ENCODE data around the gene FRAT1.

DNA sequence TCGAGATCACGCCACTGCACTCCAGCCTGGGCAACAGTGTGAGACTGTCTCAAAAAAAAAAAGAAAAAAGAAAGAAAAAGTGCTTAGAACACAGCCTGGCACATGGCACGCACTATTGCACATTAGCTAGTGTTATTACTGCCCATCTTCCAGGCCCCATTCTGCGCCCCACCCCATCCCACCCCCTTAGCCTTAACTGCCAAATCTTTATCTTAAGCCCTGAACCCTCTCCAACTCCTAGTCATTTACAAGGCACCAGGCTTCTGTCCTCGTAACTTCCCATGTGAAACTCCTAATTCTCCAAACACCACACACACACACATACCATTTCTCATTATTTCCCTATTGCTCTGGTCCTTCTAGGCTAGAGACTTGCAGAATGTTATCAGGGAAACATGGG is 10.7 kb downstream of the FRAT1 start:
- TF ChIP-seq EZH2 (IDR thresholded peaks at IDR 0.05; ENCODE audit: borderline replicate concordance, insufficient read depth, low read depth, low read length, poor library complexity, severe bottlenecking) = no peak
- TF ChIP-seq, protein P1, sequence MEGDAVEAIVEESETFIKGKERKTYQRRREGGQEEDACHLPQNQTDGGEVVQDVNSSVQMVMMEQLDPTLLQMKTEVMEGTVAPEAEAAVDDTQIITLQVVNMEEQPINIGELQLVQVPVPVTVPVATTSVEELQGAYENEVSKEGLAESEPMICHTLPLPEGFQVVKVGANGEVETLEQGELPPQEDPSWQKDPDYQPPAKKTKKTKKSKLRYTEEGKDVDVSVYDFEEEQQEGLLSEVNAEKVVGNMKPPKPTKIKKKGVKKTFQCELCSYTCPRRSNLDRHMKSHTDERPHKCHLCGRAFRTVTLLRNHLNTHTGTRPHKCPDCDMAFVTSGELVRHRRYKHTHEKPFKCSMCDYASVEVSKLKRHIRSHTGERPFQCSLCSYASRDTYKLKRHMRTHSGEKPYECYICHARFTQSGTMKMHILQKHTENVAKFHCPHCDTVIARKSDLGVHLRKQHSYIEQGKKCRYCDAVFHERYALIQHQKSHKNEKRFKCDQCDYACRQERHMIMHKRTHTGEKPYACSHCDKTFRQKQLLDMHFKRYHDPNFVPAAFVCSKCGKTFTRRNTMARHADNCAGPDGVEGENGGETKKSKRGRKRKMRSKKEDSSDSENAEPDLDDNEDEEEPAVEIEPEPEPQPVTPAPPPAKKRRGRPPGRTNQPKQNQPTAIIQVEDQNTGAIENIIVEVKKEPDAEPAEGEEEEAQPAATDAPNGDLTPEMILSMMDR (IDR thresholded peaks at IDR 0.05) = no peak
